RKO (cell line): ENCODE data around the gene MYH6.
"Not testable (repeated sequence)": the region's sequence is repeated elsewhere in the genome, so short reads cannot be mapped to it uniquely, and the experiment has no call there.

Experiments
- DNase-seq: peaks from one replicate; pipeline ENCODE4 v3.0.0-alpha.2; 2016; ENCODE audit warnings: low spot score

The MYH6 gene

DNA sequence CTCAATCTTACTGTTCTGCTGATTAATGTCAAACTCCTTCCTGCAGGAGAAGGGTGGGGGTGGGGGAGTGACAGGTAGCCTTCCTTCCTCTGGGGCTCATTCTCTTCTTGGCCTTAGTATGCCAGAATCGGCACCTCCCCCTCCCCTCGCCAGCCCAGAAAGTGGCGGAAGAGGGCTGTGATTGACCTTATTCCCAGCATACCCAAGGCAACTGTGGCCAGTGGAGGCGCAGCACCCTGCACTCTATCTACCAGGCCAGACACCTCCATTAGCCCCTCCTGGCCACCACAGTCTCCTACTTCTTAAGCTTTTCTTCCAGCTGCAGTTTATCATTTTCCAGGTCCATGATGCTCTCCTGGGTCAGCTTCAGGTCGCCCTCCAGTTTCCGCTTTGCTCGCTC is 15.5 kb downstream of the MYH6 start:
- no peak for DNase-seq

DNA sequence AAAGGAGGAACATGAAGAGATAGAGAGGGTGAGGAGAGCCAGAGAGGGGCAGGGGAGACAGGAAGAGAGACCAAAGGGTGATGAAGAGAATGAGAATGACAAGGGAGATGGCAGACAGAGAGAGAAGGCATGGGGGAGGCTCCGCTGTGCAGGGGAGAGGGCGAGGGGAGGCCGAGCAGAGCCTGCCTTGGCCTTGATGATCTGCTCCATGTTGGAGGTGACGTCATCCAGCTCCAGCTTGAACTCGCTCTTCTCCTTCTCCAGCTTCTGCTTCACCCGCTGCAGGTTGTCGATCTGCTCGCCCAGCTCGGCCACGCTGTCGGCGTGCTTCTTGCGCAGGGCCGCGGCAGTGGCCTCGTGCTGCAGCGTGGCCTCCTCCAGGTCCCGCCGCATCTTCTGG is 18.2 kb downstream of the MYH6 start:
- DNase-seq = not testable (repeated sequence)

DNA sequence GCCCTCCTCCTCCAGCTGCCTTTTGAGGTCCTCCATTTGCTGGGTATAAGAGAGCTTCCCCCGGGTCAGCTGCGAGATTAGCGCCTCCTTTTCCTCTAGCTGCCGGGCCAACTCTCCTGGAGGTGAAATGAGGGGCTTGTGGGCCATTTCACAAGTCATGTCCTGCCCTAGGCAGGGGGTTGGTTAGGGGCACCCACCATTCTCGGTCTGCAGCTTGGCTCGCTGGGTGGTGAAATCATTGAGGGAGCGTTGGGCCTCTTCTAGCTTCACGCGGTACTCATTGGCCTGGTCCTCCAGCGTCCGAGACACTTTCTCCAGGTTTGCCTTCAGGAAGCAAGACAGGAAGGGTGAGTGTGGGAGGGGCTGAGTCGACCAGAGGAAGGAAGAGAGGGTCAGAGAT is 18.7 kb downstream of the MYH6 start:
- DNase-seq = no peak

DNA sequence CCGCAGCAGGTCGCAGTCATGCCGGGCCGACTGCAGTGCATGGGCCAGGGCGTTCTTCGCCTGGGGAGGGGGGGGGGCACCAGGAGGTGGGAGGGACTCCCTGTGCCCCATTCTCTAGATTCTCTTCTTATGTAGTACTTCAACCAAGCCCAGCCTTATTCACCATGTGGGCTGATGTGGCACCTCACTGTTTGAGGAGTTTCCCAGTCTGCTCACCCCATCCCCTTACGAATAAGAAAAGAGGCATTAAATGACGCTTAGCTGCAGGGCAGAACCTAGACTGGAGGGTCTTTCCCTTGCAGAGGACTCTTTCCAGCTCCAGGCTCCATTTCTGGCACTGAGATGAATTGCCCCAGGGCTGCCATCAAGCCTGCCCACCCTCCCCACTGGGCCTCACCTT is 19.1 kb downstream of the MYH6 start:
- no peak for DNase-seq

DNA sequence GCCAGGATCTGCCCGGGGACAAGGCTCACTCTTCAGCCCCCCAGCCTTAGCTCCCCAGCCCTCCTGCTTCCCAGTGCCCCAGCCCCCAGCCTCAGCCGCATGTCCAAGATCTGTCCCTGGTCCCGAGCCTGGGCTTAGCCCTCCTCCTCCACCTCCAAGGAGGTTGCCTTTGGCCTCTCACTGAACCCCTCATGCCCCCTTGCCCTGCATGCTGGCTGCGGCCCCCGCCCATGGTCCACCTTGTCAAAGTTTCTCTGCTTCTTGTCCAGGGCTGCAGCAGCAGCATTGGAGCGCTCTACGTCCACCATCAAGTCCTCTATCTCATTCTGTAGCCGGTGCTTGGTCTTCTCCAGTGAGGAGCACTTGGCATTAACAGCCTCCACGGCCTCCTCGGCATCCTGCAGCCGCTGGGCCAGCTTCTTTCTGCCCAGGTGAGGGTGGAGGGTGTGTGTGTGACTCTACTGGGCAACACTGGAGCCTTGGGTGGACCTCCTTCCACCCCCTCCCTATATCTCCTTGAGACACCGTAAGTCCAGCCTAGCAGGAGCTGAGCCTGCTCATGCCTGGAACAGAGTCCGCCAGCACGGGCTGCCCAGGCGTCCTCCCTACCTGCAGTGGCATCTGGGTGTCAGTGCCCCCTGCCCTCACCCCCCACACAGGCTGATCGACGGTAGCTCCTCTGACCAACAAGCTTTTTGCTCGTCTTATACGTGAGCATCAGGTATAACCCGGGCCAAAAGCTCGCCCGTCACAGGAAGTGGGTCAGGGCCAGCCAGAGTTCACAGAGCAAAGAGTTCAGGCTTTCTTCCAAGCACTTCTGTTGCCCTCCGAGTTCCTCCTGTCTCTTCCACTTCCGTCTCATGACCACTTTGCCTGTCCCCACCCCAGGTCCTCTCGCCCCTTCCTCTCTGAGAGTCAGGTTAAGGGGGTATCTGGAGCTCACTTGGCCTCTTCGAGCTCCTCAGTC is 19.9 kb downstream of the MYH6 start:
- no peak for DNase-seq

DNA sequence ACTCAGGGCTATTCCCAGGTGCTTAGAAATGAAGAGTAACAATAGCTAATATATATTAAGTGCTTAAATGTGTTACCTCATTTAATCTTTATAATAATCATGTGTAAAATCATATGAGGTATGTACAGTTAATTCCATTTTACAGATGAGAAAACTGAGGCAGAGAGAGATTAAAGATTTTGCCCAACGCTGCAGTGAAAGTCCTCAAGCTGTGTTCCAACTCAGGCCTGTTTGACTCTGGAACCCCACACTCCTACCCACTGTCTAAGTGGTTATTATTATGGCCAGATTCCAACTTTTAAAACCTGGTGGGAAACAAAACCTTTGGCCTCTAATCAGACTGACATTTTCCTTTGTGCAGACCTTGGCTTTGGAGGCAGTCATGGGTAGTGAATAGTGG is 21.1 kb downstream of the MYH6 start:
- DNase-seq = no peak

DNA sequence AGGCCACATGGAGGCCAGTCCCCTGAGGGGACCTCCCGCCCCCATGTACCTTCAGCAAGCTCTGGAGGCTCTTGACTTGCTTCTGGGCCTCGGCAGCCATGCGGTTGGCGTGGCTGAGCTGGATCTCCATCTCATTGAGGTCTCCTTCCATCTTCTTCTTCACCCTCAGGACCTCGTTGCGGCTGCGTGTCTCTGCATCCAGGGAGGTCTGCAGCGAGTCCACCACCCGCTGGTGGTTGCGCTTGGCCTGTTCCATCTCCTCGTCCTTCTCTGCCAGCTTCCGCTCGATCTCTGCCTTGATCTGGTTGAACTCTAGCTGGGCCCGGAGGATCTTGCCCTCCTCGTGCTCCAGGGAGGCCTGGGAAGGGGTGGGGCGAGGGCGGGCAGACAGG is 21.8 kb downstream of the MYH6 start:
- not testable (repeated sequence) for DNase-seq

DNA sequence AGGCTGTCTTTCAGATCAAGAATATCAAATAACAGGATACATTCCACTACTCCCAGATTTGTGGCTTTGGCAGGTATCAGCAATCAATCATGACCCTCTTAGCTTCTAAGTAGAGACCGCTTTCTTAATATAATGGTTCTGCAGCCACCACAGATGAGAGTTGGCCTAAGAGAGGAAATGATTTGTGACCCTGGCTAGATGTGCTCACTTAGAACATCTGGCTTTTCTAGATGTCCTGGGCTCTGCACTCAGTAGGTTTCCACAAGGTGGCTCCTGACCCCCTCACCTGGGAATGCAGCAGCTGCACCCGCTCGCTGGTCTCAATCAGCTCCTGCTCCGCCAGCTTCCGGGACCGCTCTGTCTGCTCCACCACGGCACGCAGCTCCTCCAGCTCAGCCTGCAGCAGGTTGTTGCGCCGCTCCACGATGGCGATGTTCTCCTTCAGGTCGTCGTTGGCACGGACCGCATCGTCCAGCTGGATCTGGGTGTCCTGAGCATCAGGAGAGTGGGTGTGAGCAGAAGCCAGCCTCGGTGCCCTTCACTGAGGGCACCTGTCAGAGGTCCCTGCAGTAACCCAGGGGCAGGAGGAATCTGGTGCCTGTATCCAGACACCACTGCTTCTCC is 22.3 kb downstream of the MYH6 start:
- DNase-seq = no peak

DNA sequence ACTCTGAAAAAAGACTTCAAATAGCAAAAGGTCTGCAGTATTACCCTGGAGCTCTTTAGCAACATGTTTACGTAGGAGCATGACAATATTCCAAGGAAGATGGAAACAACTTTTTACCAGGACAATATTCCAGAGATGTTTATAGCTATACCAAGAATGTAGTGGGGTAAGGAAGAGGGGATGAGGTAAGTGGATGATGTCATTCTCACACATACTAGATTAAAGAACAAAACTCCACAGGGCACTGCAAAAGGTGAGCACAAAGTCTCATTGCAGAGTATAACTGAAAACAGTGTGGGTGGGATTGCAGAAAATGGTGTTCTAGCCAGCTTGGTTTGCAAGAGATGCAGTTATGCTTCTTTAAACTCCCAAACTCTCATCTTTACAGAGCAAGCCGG is 22.8 kb downstream of the MYH6 start:
- DNase-seq = no peak

DNA sequence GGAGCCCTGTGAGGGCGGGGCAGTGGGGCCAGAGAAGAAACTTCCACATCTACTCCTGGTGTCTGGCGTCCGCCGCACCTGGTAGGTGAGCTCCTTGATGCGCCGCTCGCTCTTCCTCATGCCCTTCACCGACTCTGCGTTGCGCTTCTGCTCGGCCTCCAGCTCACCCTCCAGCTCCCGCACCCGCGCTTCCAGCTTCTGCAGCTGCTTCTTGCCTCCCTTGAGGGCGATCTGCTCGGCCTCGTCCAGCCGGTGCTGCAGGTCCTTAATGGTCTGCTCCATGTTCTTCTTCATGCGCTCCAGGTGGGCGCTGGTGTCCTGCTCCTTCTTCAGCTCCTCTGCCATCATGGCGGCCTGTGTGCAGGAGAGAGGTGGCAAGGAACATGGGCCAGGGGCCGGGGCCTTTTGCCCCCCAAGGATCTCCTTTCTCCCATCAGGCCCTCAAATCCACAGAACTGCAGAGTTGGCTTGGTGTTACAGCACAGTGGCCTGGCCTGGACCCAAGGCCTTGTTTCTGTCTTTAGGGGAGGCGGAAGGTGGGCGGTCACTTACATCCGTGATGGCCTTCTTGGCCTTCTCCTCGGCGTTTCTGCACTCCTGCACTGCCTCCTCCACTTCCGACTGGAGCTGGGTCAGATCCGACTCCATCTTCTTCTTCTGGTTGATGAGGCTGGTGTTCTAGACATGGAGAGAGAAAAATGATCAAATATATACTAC is 23.6 kb downstream of the MYH6 start:
- no peak for DNase-seq

DNA sequence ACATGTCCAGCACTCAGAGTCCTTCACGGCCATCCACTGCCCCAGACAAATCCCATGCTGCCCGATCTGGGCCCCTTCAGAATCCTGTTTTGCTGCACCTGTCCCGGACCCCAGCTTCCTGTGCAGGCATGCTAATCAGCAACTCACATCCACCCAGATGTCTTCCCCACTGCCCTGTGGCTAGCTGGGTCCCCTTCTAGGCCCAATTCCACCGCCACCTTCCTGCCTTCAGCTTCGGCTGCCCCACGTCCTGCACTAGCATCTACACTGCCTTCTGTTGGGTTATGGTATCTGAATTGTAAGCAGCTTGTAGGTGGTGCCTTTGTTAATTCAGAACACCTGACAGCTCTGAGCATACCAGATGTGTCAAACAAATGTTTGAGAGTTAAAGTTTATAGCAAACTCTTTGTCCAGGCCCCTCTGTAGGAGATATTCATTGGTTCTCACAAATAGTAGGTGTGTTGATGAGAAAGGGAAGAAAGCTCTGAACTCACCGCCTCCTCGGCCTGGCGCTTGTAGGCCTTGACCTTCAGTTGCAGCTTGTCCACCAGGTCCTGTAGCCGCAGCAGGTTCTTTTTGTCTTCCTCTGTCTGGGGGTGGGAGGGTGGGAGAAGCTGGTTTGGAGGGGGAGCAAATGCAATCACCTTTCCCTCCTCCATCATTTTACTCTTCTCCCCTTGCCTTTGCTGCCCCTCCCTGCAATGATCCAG is 25.2 kb downstream of the MYH6 start:
- DNase-seq = no peak

DNA sequence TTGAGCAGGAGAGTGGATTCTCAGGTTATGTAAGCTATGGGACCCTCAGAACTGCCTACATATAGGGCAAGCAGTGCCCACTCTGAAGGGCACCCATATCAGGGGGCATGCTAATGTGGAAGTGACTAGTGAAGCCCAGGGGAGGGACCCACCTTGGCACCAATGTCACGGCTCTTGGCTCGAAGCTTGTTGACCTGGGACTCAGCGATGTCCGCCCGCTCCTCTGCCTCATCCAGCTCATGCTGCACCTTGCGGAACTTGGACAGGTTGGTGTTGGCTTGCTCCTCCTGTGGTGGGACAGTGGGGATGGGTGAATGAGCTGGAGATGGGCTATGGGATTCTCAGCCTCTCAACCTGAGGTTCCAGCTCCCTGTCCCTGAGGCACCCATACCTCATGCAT is 25.8 kb downstream of the MYH6 start:
- no peak for DNase-seq

DNA sequence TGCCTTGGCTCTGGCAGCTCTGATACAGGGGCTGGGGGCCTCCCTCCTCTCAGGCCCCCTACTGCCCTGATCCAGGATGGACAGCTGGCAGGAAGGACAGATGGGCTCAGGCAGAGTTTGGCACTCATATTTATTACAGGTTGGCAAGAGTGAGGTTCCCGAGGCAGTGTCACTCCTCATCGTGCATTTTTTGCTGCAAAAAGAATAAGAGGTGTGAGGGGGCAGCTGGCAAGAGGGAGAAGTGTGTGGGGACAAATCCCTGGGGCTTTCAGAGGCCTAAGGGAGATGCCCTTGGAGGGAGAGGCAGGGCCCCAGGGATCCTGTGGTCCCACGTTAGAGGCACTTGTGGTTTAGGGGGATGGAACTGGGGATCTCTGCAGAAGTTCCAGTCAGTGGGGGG is 26.2 kb downstream of the MYH6 start:
- DNase-seq = peak; percentile 94

DNA sequence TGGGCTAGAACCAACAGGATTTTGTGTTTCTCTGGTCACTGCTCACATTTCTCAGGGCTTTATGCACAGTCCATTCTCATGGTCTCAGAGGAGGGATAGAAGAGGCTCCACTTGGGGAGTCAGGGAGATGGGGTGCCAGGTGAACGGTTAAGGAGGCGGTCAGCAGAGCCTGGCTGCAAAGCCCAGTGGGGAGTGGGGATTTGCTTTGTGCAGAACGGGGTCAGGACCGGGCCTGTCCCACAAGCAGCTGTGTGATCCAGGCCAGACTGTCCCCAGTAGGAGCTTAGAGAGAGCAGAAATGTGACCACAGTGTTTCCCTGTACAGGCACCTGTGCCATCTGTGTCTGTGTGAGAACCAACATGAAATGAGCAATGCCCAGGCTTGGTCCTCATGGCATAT is 27.1 kb downstream of the MYH6 start:
- DNase-seq = no peak

DNA sequence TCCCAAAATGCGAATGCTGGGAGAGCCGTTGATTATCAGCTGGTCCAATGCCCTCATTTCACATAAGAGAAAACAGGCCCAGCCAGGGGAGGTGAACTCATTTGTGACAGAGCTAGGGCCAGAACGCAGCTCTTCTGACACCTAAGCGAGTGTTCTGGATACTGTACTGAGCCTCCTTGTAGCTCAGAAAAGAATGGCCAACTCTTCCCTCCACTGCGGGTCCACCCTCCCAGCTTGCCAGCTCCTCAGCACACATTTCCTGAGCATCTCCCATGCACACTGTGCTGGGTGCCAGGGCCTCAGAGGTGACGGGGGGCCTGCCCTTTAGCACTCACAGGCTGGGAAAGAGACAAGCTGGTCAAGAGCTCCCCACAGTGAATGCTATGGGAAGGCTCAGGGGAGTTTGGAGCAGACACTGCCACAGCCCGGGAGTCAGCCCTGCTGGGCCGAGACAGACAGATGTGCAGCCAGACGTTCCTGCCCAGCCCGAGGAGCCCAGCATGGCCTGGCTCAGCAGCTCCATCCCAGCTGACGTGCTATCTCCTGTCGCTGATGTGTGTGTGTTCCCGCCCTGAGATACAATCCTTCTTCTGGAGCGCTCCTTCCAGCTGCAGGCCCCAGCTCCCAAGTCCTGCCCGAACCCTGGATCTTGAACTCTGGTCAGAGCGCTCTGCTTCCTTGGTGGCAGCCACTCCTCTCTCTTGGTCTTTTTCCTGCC is 27.7 kb downstream of the MYH6 start:
- no peak for DNase-seq

DNA sequence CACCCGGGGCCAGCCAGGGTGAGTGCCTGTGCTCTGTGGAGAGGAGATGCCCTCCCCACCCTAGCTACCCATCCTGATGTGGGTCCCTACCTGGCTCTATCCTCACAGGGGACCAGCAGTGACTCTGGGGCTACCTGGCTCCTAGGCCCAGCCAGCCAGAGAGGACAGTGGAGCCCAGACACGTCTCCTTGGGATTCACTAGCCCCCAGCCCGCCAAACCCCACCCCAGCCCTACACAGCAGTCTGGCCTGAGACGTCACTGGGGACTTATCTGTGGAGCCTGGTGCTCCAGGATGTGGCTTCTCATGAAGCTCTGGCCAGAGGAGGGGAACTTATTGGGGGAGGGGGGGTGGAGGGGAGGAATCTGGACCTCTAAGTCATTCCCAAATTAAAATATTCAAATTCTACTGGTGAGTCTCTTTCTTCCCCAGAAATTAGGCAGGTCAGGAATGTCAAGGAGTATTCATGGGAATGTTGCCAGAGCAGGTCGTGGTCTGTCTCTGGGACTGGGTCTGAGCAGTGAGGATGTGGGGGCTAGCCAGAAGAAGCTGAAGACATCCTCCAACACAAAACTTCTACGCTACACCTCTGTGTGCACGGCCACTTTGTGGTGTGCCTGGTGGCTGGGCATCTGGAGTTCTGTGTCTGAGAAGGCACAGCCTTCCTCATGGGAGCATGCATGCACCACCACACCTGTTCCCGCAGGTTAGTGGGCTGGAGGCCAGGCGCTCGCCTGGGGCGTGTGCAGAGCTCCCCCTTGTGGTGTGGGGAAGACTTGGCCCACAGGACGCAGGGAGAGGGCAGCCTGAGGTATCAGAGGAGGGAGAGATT is 28.5 kb downstream of the MYH6 start:
- no peak for DNase-seq

DNA sequence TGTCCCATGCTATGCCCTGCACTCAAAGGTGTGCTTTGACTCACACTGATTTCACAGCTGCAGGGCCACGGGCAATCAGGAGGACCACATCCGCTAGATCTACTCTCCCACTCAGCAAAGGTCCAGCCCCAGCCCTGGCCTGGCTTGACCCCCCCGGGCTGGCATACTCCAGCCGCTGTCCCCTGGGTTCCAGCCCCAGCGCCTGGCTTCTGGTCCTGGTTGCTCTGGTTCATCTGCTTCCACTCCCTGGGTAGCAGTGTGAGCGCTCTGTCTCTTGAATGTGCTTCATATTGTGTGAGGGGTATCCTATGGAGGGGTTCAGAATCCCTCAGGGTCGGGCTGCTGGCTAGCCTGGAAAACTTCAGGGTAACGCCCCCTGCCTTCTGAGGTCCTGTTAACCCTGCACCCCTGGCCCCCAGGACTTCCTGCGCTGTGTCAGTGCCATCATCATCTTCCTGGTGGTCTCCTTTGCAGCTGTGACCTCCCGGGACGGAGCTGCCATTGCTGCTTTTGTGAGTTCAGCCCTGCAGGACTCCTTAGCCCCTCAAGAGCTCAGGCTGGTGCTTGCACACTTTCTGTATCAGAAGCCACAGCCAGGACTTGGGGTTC is 29.4 kb downstream of the MYH6 start:
- DNase-seq = no peak

DNA sequence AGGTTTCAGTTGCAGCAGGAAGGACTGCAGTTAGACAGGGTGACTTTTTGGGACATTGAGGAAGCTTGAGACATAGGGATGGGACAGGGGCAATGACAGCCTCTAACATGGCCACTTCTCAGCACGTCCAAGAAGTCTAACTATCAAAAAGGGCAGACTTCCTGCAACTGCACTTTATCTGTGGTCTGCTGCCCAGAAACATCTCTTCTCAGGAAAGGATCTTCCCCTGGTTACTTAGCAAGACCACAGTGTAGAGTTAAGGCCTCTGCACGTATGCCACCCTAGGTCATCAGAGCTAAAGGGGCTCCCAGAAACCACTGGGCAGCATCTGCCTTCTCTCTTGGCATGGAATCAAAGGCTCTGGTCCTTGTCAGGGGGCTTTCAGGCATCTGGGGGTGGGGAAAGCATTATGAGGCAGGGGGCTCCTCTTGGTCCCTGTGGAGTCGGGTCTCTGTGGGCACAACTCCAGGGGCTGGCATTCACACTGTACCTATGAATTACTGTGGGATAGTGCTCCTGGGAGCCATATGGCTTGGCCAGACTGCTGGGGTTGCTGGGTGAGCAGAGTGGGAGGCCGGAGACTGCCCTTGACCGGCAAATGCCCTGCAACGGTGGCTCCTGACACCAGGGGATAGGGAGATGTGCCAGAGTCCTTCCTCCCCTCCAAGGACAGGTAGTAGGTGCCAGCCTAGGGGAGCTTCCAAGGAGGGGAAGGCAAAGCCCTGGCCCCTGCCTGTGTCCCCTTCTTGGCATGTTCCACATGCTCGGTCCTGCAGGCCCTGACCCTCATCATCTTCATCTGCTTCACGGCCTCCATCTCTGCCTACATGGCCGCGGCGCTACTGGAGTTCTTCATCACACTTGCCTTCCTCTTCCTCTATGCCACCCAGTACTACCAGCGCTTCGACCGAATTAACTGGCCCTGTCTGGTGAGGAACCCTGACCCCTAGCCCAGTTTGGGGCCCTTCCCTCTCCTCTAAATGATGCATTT is 30.2 kb downstream of the MYH6 start:
- no peak for DNase-seq

DNA sequence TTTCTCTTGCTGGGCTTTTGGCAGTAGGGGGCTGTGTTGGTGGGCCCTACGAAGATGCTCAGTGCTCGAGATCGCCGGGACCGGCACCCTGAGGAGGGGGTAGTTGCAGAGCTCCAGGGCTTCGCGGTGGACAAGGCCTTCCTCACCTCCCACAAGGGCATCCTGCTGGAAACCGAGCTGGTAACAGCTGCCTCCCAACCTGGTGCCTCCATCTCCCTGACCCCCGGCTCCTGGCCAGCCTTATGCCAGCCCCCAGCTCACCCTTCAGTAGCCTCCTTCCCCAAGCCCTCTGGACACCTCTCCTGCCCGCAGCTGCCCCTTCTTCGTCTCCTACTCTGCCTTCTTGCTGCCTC is 30.9 kb downstream of the MYH6 start:
- no peak for DNase-seq
